Naive thymus-derived CD4-positive, alpha-beta T cell (primary cell): ENCODE results near the gene FNDC10. TPM values are rescaled to one million over a fixed set of nuclear protein-coding genes. Genes with fewer than 3 reads are reported as not detected.

Experiments
- ATAC-seq: fragments of 150-1000 bp; cut with Tn5 transposase; 2 replicates; pipeline ENCODE4 v1.10.0; 2021; ENCODE audit warnings: mild to moderate bottlenecking, moderate library complexity
- CTCF ChIA-PET: fragments of 350-600 bp; sonication (Branson Sonifier 250); formaldehyde crosslinking; loops from one replicate; lab custom pipeline; 2021; ENCODE audit warnings: antibody characterized with exemption; lab: Charles Lee
- POLR2A ChIA-PET: fragments of 350-600 bp; sonication (Branson Sonifier 250); formaldehyde crosslinking; loops from one replicate; lab custom pipeline; 2021; ENCODE audit warnings: antibody characterized with exemption, inconsistent platforms; lab: Charles Lee
- DNase-seq, 9 donors: peaks; one replicate each; pipeline versions ENCODE4 v3.0.0 to v3.0.0-alpha.2; 2020 to 2022; ENCODE audit warnings: mixed read lengths in 1 of 9
- H3K27ac ChIP-seq: one replicate; pipeline ENCODE4 v1.7.0; 2013; ENCODE audit warnings: mild to moderate bottlenecking, low read depth, low read length, moderate library complexity
- H3K27me3 ChIP-seq, 2 donors: one replicate each; pipeline ENCODE4 v1.7.0; 2013; ENCODE audit warnings: low read length in 2 of 2, mild to moderate bottlenecking in 2 of 2, moderate library complexity in 2 of 2; ENCODE audit not compliant: control insufficient read depth in 2 of 2, insufficient read depth in 2 of 2
- H3K36me3 ChIP-seq, 3 experiments: 1 replicate in 2 of 3; 2 replicates in 1 of 3; pipeline ENCODE4 v1.7.0; 2013; ENCODE audit warnings: low read length in 3 of 3, mild to moderate bottlenecking in 3 of 3, moderate library complexity in 1 of 3; ENCODE audit not compliant: insufficient read depth in 3 of 3, control insufficient read depth in 2 of 3
- H3K4me1 ChIP-seq, 2 donors: one replicate each; pipeline ENCODE4 v1.7.0; 2013; ENCODE audit warnings: low read length in 2 of 2, mild to moderate bottlenecking in 2 of 2, moderate library complexity in 1 of 2; ENCODE audit not compliant: control insufficient read depth in 2 of 2, insufficient read depth in 2 of 2
- H3K4me3 ChIP-seq: 2 replicates; pipeline ENCODE4 v1.7.0; 2013; ENCODE audit warnings: mild to moderate bottlenecking, low read length
- H3K9me3 ChIP-seq, 3 experiments: 1 replicate in 2 of 3; 2 replicates in 1 of 3; pipeline ENCODE4 v1.7.0; 2013; ENCODE audit warnings: low read length in 3 of 3; ENCODE audit not compliant: control insufficient read depth in 2 of 3
- H3K27ac Mint-ChIP-seq, 9 donors: one replicate each; pipeline ENCODE4 v1.8.0; 2020 to 2022; ENCODE audit warnings: mixed read lengths in 9 of 9, mild to moderate bottlenecking in 8 of 9, moderate library complexity in 5 of 9, inconsistent platforms in 2 of 9
- H3K27me3 Mint-ChIP-seq, 5 donors: one replicate each; pipeline ENCODE4 v1.8.0; 2021 to 2022; ENCODE audit warnings: mixed read lengths in 5 of 5, mild to moderate bottlenecking in 1 of 5
- H3K36me3 Mint-ChIP-seq, 5 donors: one replicate each; pipeline ENCODE4 v1.8.0; 2020 to 2022; ENCODE audit warnings: mixed read lengths in 5 of 5, mild to moderate bottlenecking in 3 of 5, inconsistent platforms in 1 of 5
- H3K4me1 Mint-ChIP-seq, 7 donors: one replicate each; pipeline ENCODE4 v1.8.0; 2020 to 2022; ENCODE audit warnings: mixed read lengths in 7 of 7, mild to moderate bottlenecking in 3 of 7, inconsistent platforms in 1 of 7
- H3K4me3 Mint-ChIP-seq, 10 donors: one replicate each; pipeline ENCODE4 v1.8.0; 2020 to 2022; ENCODE audit warnings: mild to moderate bottlenecking in 10 of 10, mixed read lengths in 10 of 10, moderate library complexity in 6 of 10, inconsistent platforms in 2 of 10
- H3K9me3 Mint-ChIP-seq, 11 donors: one replicate each; pipeline ENCODE4 v1.8.0; 2020 to 2022; ENCODE audit warnings: mixed read lengths in 11 of 11, mild to moderate bottlenecking in 4 of 11, inconsistent platforms in 1 of 11, moderate library complexity in 1 of 11
- intact Hi-C, 2 donors: fragments of 100-400 bp; cut with micrococcal nuclease; formaldehyde crosslinking; loops; one replicate each; pipeline ENCODE4 v1.15.1; 2023
- polyA plus RNA-seq, 2 donors: library from polyadenylated mRNA; unstranded; fragments of 300-500 nt; fragmentation: Illumina TruSeq; gene quantifications; one replicate each; pipeline ENCODE4 v1.2.3, GENCODE V29; 2021
- total RNA-seq, 6 experiments: library from RNA in 5 of 6; stranded (reverse) in 5 of 6; gene quantifications; 1 replicate in 5 of 6; 2 replicates in 1 of 6; pipeline ENCODE4 v1.2.3 and lab custom pipeline; 2021 to 2026

Gene FNDC10
- total and polyA plus RNA-seq, 7 experiments from 2014 or later, result 1.3 to 10.7 (median 3.2) TPM

DNA sequence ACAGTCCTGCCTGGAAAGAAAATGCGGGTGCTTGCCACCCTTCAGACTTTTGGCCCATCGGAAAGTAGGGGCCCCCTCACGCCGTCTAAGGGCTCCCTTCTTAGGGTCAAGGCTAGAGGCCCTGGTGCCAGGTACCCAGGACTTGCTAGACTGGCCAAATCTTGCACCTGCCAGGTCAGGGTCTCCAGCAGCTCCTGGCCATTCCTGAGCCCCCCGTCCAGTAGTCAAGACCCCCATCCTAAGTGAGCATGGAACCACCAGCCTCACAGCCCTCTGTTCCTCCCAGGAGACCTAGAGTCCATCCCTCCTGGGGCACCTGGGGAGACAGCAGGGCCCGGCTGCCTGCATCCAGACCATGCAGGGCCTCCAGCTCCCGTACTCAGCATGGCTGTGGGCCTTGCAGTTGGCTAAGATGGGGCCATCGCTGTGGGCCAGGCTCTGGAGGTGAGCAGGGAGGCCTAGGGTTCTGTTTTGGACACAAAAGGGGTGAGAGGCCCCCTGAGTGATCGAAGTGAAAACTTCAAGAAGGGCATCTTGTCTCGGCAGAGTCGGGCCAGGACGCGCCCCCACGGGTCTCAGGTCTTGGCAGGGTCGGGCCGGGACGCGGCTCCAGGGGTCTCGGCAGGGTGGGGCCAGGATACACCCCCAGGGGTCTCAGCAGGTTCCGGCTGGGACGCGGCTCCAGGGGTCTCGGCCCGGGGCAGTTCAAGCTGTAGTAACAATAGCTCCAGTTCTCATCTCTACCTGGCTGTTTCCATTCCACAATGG is 5.9 kb downstream of the FNDC10 start:
- H3K9me3 ChIP-seq, result no peaks in the 10 kb centered on the region
- POLR2A ChIA-PET, result interaction anchor here (1.1 to 1.2 kb wide), 2 partner anchors 17 to 20 kb away, joined by 3 read pairs; no protein-coding TSS in a partner anchor

DNA sequence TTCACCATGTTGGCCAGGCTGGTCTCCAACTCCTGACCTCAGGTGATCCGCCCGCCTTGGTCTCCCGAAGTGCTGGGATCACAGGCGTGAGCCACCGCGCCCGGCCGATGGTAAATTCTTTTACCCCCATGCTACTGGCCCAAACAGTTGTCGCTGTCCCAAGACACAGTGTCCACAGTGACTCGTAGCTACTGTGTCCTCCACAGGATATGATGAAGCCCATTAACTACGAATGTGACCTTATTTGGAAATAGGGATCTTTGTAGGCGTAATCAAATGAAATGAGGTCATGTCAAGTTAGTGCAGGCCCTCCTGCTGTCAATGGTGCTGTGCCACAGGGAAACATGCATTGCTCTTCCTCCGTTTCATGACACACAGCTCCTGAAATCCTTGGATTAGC is 8.5 kb downstream of the FNDC10 start:
- no peak for ATAC-seq
- Mint-ChIP-seq H3K4me3 (no peak overlapping the region), H3K36me3 (no peaks in the 10 kb centered on the region), H3K4me1 (no peaks in the 10 kb centered on the region), H3K9me3 (peaks cover 0 to 2% (median 0%) of the 10 kb centered on the region in 11 donors), H3K27me3 (peaks cover 0 to 6% (median 0%) of the 10 kb centered on the region in 5 donors), H3K27ac (no peak overlapping the region)
- peaks cover 0 to 4% of the 10 kb centered on the region in 2 donors for H3K27me3 ChIP-seq
- H3K27ac ChIP-seq, result no peak overlapping the region
- no peak for DNase-seq
- CTCF ChIA-PET, result interaction anchor here (0.6 kb wide), 1 partner anchor 87 kb away, joined by 5 read pairs; no protein-coding TSS in a partner anchor
- POLR2A ChIA-PET, result no interaction called here
- no peaks in the 10 kb centered on the region for H3K9me3 ChIP-seq
- no peaks in the 10 kb centered on the region for H3K36me3 ChIP-seq
- no peaks in the 10 kb centered on the region for H3K4me1 ChIP-seq
- no peak overlapping the region for H3K4me3 ChIP-seq
- intact Hi-C loops, result no loop called here

More for the DNA sequence above, 5.9 kb downstream of the FNDC10 start:
- peaks cover 0 to 4% of the 10 kb centered on the region in 2 donors for H3K27me3 ChIP-seq
- Mint-ChIP-seq H3K27ac (peak overlapping the region in 1 of 9 donors; percentile 70), H3K9me3 (peaks cover 0 to 2% (median 0%) of the 10 kb centered on the region in 11 donors), H3K36me3 (no peaks in the 10 kb centered on the region), H3K27me3 (peaks cover 0 to 7% (median 0%) of the 10 kb centered on the region in 5 donors), H3K4me1 (peaks cover 0 to 10% (median 4%) of the 10 kb centered on the region in 7 donors), H3K4me3 (no peak overlapping the region)
- intact Hi-C loops, result no loop called here
- DNase-seq, result no peak
- no peak overlapping the region for H3K4me3 ChIP-seq
- no peaks in the 10 kb centered on the region for H3K36me3 ChIP-seq
- H3K27ac ChIP-seq, result no peak overlapping the region
- no peaks in the 10 kb centered on the region for H3K4me1 ChIP-seq
- ATAC-seq, result no peak
- CTCF ChIA-PET, result no interaction called here

DNA sequence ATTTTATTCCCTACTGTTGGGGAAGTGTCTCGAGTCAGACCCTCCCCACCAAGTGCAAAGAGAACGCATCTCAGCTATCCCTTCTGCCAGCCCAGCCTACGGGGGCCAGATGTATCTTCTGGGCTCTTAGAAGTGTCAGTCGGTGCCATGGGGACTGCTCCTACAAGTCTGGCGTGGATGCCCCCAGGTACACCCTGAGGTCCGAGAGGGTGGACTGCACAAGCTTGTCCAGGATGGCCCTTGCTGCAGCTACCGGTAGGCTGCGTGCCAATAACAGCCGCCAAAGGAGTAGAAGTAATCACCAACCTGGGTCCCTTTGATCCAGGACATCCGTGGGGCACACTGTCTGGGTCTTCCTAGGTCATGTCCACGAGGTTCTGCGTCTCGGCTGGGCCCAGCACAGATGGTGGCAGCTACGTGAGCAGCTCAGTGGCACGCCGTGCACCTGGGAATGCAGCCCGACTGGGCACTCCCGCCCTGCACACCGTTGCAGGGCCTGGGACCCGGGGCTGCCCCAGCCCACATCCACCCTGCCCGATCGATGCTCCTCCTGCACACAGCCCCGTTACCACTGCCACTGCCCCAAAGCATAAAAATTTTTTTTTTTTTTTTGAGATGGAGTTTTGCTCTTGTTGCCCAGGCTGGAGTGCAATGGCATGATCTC is 16.5 kb downstream of the FNDC10 start:
- H3K9me3 ChIP-seq, result no peaks in the 10 kb centered on the region
- no peaks in the 10 kb centered on the region for H3K9me3 Mint-ChIP-seq
- CTCF ChIA-PET, result interaction anchor here (0.6 kb wide), 1 partner anchor 96 kb away, joined by 4 read pairs; no protein-coding TSS in a partner anchor
- no peak overlapping the region for H3K4me3 ChIP-seq
- H3K27me3 Mint-ChIP-seq, result peaks cover 0 to 13% (median 9%) of the 10 kb centered on the region in 5 donors
- H3K4me1 Mint-ChIP-seq, result peaks cover 0 to 5% (median 0%) of the 10 kb centered on the region in 7 donors
- DNase-seq, result no peak
- H3K4me1 ChIP-seq, result no peaks in the 10 kb centered on the region
- H3K4me3 Mint-ChIP-seq, result no peak overlapping the region
- intact Hi-C loops, result no loop called here
- POLR2A ChIA-PET, result no interaction called here
- H3K27ac ChIP-seq, result no peak overlapping the region
- H3K27me3 ChIP-seq, result no peaks in the 10 kb centered on the region
- no peak for ATAC-seq
- H3K36me3 ChIP-seq, result no peaks in the 10 kb centered on the region
- no peak overlapping the region for H3K27ac Mint-ChIP-seq
- H3K36me3 Mint-ChIP-seq, result no peaks in the 10 kb centered on the region

DNA sequence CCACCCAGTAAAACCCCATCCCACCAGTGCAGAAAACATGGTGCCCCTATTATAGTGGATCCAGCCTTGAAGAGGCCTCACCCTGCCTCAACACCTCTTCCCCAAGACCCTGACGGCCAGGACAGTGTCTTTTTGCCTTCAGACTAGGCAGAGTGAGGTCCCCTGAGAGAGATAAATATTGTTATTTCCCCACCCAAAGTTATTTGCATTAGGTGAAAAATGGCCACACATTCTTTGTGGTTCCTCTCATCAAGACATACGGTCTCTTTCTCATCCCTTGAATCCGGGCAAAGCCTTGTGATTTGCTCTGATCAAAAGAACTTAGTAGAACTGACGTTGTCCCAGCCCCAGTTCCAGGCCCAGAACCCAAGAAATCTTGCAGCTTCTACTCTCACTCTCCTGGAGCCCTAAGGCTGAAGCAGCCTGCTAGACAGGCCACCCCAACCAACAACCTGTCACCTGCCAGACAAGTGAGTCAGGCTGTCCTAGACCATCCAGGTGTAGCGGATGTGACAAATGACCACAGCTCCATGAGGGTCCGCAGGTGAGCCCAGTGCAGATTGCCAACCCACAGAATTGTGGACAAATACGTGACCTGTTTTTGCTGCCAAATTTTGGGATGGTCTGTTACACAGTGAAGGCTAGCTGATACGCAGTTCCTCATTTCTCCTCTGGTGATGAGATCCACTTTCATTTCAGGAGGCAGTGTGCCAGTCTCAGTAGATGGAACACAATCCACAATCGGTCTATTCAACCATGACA is 17.2 kb downstream of the FNDC10 start:
- no peaks in the 10 kb centered on the region for H3K27me3 ChIP-seq
- no peaks in the 10 kb centered on the region for H3K9me3 Mint-ChIP-seq
- no peak overlapping the region for H3K4me3 ChIP-seq
- no peak overlapping the region for H3K4me3 Mint-ChIP-seq
- H3K9me3 ChIP-seq, result no peaks in the 10 kb centered on the region
- no peaks in the 10 kb centered on the region for H3K36me3 Mint-ChIP-seq
- no peak overlapping the region for H3K27ac ChIP-seq
- DNase-seq, result no peak
- no peaks in the 10 kb centered on the region for H3K4me1 ChIP-seq
- H3K4me1 Mint-ChIP-seq, result peaks cover 0 to 5% (median 0%) of the 10 kb centered on the region in 7 donors
- ChIA-PET CTCF (interaction anchor here (1.2 kb wide), 1 partner anchor 16 kb away, joined by 3 read pairs; no protein-coding TSS in a partner anchor), POLR2A (no interaction called here)
- H3K27me3 Mint-ChIP-seq, result peaks cover 0 to 13% (median 9%) of the 10 kb centered on the region in 5 donors
- intact Hi-C loops, result no loop called here
- no peak overlapping the region for H3K27ac Mint-ChIP-seq
- no peak for ATAC-seq
- no peaks in the 10 kb centered on the region for H3K36me3 ChIP-seq

DNA sequence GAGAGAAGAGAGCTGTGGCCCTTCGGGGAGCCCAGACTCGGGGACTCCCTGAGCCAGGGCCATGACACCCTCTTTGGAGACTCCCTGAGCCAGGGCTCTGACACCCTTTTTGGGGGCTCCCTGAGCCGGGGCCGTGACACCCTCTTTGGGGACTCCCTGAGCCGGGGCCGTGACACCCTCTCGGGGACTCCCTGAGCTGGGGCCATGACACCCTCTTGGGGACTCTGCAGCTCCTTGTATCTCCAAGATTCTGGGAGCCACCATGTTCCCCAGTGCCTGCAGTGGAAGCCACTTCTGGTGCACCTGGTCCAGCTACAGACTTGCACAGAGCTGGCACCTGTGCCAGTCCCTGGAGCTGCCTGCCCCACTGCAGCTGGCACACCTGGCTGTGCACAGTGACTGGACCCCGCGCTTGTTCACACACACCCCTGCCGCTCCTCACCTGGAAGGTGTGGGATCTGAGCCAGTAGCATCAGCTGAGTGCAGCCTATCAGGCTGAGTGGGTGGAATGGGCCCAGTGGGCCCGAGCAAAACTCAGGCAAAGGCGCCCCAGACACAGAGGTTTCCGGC is 21.5 kb downstream of the FNDC10 start:
- Mint-ChIP-seq H3K4me1 (peaks cover 5 to 20% (median 15%) of the 10 kb centered on the region in 7 donors), H3K4me3 (no peak overlapping the region), H3K27me3 (peaks cover 0 to 13% (median 6%) of the 10 kb centered on the region in 5 donors), H3K9me3 (peaks cover 0 to 5% (median 0%) of the 10 kb centered on the region in 11 donors), H3K36me3 (peaks cover 0 to 4% (median 0%) of the 10 kb centered on the region in 5 donors), H3K27ac (peak overlapping the region in 1 of 9 donors; percentile 57)
- Histone ChIP-seq H3K9me3 (no peaks in the 10 kb centered on the region), H3K27ac (no peak overlapping the region), H3K4me1 (peaks cover 5 to 6% of the 10 kb centered on the region in 2 donors), H3K27me3 (no peaks in the 10 kb centered on the region), H3K36me3 (peaks cover 0 to 10% (median 0%) of the 10 kb centered on the region in 3 experiments), H3K4me3 (no peak overlapping the region)
- ATAC-seq (no peak), DNase-seq (no peak)
- ChIA-PET POLR2A (interaction anchor here (0.7 to 4.9 kb wide), 5 partner anchors 13 to 36 kb away, joined by 3 to 37 read pairs (median 4); partner anchors contain the start of gene MIB2), CTCF (interaction anchor here (0.6 kb wide), 1 partner anchor 507 kb away, joined by 5 read pairs; no protein-coding TSS in a partner anchor)
- intact Hi-C loops, result no loop called here
